DOHH2 (cell line): ENCODE data around the gene CASKIN1.

Source experiments
- H3F3A ChIP-seq: fragments of 200-600 bp; sonication (generic), shearing (Covaris generic); 2 replicates; pipeline ENCODE4 v1.6.0; 2016; ENCODE audit warnings: antibody characterized with exemption, mild to moderate bottlenecking; ENCODE audit not compliant: control insufficient read depth, insufficient read depth
- H3K27ac ChIP-seq: fragments of 200-600 bp; sonication (generic); 2 replicates; pipeline ENCODE4 v1.5.1; 2014; ENCODE audit warnings: low read depth, mild to moderate bottlenecking, low read length, moderate library complexity
- H3K27me3 ChIP-seq: fragments of 200-600 bp; sonication (generic); 2 replicates; pipeline ENCODE4 v1.6.1; 2014; ENCODE audit warnings: mild to moderate bottlenecking, low read length, mixed read lengths; ENCODE audit not compliant: control insufficient read depth
- H3K36me3 ChIP-seq: fragments of 200-600 bp; sonication (generic); 2 replicates; pipeline ENCODE4 v1.6.1; 2014; ENCODE audit warnings: mild to moderate bottlenecking, low read length, moderate library complexity, mixed read lengths; ENCODE audit not compliant: control insufficient read depth
- H3K4me1 ChIP-seq: fragments of 200-600 bp; sonication (generic); 2 replicates; pipeline ENCODE4 v1.6.1; 2014; ENCODE audit warnings: mild to moderate bottlenecking, low read length, mixed read lengths; ENCODE audit not compliant: control insufficient read depth
- H3K4me2 ChIP-seq: fragments of 200-600 bp; sonication (generic); 2 replicates; pipeline ENCODE4 v1.6.0; 2014; ENCODE audit warnings: mild to moderate bottlenecking, low read length, moderate library complexity
- H3K4me3 ChIP-seq: fragments of 200-600 bp; sonication (generic); 2 replicates; pipeline ENCODE4 v1.5.1; 2014; ENCODE audit warnings: mild to moderate bottlenecking, low read length, mixed read lengths
- H3K79me2 ChIP-seq: fragments of 200-600 bp; sonication (generic); 2 replicates; pipeline ENCODE4 v1.6.1; 2014; ENCODE audit warnings: mild to moderate bottlenecking, low read length, mixed read lengths; ENCODE audit not compliant: control insufficient read depth
- H3K9me2 ChIP-seq: fragments of 200-600 bp; sonication (generic); replicated peaks from 2 replicates; pipeline ENCODE4 v1.6.1; 2014; ENCODE audit warnings: mild to moderate bottlenecking, low read length, mixed read lengths; ENCODE audit not compliant: control insufficient read depth
- H3K9me3 ChIP-seq: fragments of 200-600 bp; sonication (generic); 2 replicates; pipeline ENCODE4 v1.6.1; 2014; ENCODE audit warnings: antibody characterized with exemption, low read length, mixed read lengths; ENCODE audit not compliant: control insufficient read depth, insufficient read depth
- H4K20me1 ChIP-seq: fragments of 200-600 bp; sonication (generic); 2 replicates; pipeline ENCODE4 v1.6.0; 2014; ENCODE audit warnings: low read depth, mild to moderate bottlenecking, antibody characterized with exemption, low read length, moderate library complexity; ENCODE audit not compliant: control insufficient read depth, insufficient read depth
- EZH2phosphoT487 ChIP-seq: fragments of 200-600 bp; sonication (generic); IDR thresholded peaks from 2 replicates; pipeline ENCODE4 v1.6.1; 2017; ENCODE audit warnings: borderline replicate concordance, mild to moderate bottlenecking, antibody characterized with exemption, low read length, moderate library complexity, mixed read lengths
- TF ChIP-seq, protein P1 (sequence below): fragments of 200-600 bp; sonication (generic); IDR thresholded peaks from one replicate; pipeline ENCODE4 v1.5.1; 2014; ENCODE audit warnings: antibody characterized with exemption, mild to moderate bottlenecking, low read depth, low read length; ENCODE audit not compliant: poor library complexity, severe bottlenecking

The CASKIN1 gene

DNA sequence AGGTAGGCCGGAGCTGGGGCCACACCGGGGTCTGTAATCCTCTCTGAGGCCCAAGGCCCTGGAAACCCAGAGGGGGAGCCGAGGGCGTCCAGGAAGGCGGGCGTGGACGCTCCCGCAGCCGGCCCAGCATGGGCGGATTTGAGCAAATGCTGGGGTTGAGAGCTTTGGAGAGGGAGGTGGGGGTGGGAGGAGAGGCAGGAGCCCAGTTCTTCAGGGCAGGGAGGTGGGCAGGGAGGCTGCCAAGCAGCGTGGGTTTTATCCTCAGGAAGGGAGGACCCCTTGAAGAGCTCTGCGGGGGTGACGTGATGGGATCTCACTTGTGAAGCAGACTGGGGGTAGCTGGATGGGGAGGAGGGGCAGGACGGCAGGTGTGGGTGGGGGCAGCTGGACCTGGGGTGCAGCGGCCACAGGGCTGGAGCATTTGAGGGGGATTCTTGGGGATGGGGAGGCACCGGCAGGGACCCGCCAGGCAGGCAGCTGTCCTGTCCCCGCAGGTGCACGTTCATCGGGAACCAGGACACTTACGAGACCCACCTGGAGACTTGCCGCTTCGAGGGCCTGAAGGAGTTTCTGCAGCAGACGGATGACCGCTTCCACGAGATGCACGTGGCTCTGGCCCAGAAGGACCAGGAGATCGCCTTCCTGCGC lies 23.6 kb downstream of the CASKIN1 start:
- Histone ChIP-seq H3K27me3 (no peaks in the 10 kb centered on the region), H3K27ac (no peak overlapping the region), H3F3A (no peaks in the 10 kb centered on the region), H3K9me3 (no peaks in the 10 kb centered on the region), H3K79me2 (no peaks in the 10 kb centered on the region), H4K20me1 (no peaks in the 10 kb centered on the region), H3K4me2 (no peak overlapping the region), H3K4me1 (no peaks in the 10 kb centered on the region), H3K9me2 (no peaks in the 10 kb centered on the region), H3K36me3 (peaks cover 69% of the 10 kb centered on the region), H3K4me3 (no peak overlapping the region)
- TF ChIP-seq, protein P1, sequence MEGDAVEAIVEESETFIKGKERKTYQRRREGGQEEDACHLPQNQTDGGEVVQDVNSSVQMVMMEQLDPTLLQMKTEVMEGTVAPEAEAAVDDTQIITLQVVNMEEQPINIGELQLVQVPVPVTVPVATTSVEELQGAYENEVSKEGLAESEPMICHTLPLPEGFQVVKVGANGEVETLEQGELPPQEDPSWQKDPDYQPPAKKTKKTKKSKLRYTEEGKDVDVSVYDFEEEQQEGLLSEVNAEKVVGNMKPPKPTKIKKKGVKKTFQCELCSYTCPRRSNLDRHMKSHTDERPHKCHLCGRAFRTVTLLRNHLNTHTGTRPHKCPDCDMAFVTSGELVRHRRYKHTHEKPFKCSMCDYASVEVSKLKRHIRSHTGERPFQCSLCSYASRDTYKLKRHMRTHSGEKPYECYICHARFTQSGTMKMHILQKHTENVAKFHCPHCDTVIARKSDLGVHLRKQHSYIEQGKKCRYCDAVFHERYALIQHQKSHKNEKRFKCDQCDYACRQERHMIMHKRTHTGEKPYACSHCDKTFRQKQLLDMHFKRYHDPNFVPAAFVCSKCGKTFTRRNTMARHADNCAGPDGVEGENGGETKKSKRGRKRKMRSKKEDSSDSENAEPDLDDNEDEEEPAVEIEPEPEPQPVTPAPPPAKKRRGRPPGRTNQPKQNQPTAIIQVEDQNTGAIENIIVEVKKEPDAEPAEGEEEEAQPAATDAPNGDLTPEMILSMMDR = no peak
- no peak for TF ChIP-seq EZH2phosphoT487

DNA sequence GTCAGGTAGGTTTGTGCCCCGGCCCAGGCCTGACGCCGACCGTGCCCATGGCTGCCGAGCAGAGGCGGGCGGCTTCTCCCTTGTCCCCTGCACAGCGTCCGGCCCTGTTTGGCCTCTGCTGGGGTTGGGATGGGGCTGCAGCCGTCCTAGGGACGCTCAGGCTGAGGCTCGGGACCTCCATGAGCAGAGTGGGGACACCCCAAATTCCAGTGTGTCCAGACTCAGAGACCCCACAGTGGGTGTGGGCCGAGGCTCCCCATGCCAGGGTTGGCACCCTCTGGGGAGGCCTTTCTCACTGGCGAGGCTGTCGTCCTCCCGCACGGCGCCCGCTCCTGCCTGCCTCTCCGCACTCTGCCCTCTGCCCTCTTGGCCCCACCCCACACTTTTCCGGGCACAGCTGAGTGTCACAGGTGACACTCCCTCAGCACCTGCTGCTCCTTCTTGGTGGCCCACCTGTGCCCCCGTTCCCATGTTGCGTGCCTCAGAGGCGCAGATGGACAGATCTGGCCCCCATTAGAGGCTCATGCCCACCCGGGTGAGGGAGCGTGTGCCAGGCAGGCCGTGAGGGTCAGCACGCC lies 24.7 kb downstream of the CASKIN1 start:
- no peak overlapping the region for H3K4me3 ChIP-seq
- no peak for TF ChIP-seq EZH2phosphoT487
- TF ChIP-seq, protein P1 = no peak
- H3F3A ChIP-seq = no peaks in the 10 kb centered on the region
- H4K20me1 ChIP-seq = no peaks in the 10 kb centered on the region
- H3K36me3 ChIP-seq = peaks cover 68% of the 10 kb centered on the region
- H3K27ac ChIP-seq = no peak overlapping the region
- H3K9me3 ChIP-seq = no peaks in the 10 kb centered on the region
- no peaks in the 10 kb centered on the region for H3K4me1 ChIP-seq
- H3K27me3 ChIP-seq = no peaks in the 10 kb centered on the region
- H3K4me2 ChIP-seq = no peak overlapping the region
- peaks cover under 1% of the 10 kb centered on the region for H3K79me2 ChIP-seq
- H3K9me2 ChIP-seq = no peaks in the 10 kb centered on the region

DNA sequence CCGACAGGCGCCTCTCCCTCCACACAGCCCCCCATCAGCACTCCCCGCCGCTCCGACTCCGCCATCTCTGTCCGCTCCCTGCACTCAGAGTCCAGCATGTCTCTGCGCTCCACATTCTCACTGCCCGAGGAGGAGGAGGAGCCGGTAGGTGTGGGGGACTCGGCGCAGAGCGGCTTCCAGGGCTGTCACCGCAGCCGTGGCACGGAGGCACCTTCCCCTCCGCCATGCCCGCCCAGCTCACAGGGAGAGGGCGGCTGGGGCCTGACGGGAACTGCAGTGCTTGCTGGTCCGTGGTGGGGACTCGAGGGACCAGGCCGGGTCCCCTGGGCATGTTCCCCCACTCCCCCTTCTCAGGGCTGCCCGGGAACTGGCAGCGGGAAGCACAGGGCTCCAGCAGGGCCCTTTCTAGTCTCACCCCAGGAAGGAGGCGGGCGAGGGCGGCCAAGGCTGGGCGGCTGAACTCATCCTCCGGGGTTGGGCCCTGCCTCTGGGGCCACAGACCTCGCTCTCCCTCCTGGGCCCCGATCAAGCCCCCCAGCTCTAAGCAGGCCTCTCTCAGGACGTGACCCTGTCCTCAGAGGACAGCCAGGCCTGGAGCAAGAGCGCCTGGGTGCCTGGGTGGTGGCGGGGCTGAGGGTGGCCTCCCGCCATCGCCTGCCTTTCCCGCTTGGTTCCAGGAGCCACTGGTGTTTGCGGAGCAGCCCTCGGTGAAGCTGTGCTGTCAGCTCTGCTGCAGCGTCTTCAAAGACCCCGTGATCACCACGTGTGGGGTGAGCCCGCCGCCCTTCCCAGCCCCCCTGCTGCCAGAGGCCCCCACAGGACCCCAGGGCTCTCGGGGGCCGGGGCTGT lies 25.6 kb downstream of the CASKIN1 start:
- Histone ChIP-seq H3K4me3 (no peak overlapping the region), H3K79me2 (peaks cover 10% of the 10 kb centered on the region), H3K27me3 (no peaks in the 10 kb centered on the region), H3K4me1 (no peaks in the 10 kb centered on the region), H3K9me3 (no peaks in the 10 kb centered on the region), H3F3A (no peaks in the 10 kb centered on the region), H3K4me2 (no peak overlapping the region), H3K36me3 (peaks cover 69% of the 10 kb centered on the region), H3K9me2 (no peaks in the 10 kb centered on the region), H4K20me1 (no peaks in the 10 kb centered on the region), H3K27ac (no peak overlapping the region)
- TF ChIP-seq, protein P1 = no peak
- no peak for TF ChIP-seq EZH2phosphoT487
